NOMO-1 treated with DMSO at 0.1 percent for 48 hours (cell line): ENCODE results near the gene NTPCR.
"Not testable (repeated sequence)": the region's sequence is repeated elsewhere in the genome, so short reads cannot be mapped to it uniquely, and the experiment has no call there.

ENCODE experiments used
- DNase-seq: peaks from one replicate; lab custom pipeline; 2025; ENCODE audit not compliant: unreplicated experiment; lab: John Stamatoyannopoulos, UW

Gene NTPCR

GRCh38 chr1:232950197-232951176 is at the start of gene NTPCR:
Gene NTPCR, plus strand, starts transcription at chr1:232950611. Its CDS starts 100 bp downstream, at chr1:232950711.
- DNase-seq = peak; percentile 82

- no peak for DNase-seq
These were observed 49.6 kb upstream of the NTPCR start for GRCh38 chr1:232900818-232901217.

- no peak for DNase-seq
These were observed 49.2 kb upstream of the NTPCR start for GRCh38 chr1:232901255-232901654.

- no peak for DNase-seq
These were observed 47.5 kb upstream of the NTPCR start for GRCh38 chr1:232902774-232903350.

- no peak for DNase-seq
These were observed 46.3 kb upstream of the NTPCR start for GRCh38 chr1:232904131-232904530.

- no peak for DNase-seq
These were observed 45.8 kb upstream of the NTPCR start for GRCh38 chr1:232904566-232904965.

GRCh38 chr1:232905331-232906034 is 44.9 kb upstream of the NTPCR start:
- no peak for DNase-seq

- no peak for DNase-seq
These were observed 44.0 kb upstream of the NTPCR start for GRCh38 chr1:232906441-232906840.

- DNase-seq = no peak
These were observed 41.6 kb upstream of the NTPCR start for GRCh38 chr1:232908831-232909230.

GRCh38 chr1:232909752-232910151 is 40.7 kb upstream of the NTPCR start:
- peak; percentile 9 for DNase-seq

- no peak for DNase-seq
These were observed 39.3 kb upstream of the NTPCR start for GRCh38 chr1:232911027-232911599.

GRCh38 chr1:232912845-232913580 is 37.4 kb upstream of the NTPCR start:
- no peak for DNase-seq

GRCh38 chr1:232914271-232914670 is 36.1 kb upstream of the NTPCR start:
- not testable (repeated sequence) for DNase-seq

- DNase-seq = no peak
These were observed 35.2 kb upstream of the NTPCR start for GRCh38 chr1:232915212-232915611.

- DNase-seq = no peak
These were observed 33.4 kb upstream of the NTPCR start for GRCh38 chr1:232917053-232917452.

GRCh38 chr1:232921381-232921780 is 29.0 kb upstream of the NTPCR start:
- peak; percentile 33 for DNase-seq

- DNase-seq = no peak
These were observed 27.9 kb upstream of the NTPCR start for GRCh38 chr1:232922485-232922884.

- no peak for DNase-seq
These were observed 26.5 kb upstream of the NTPCR start for GRCh38 chr1:232923739-232924386.

GRCh38 chr1:232924874-232925273 is 25.5 kb upstream of the NTPCR start:
- DNase-seq = no peak
